ENCODE measurements around the gene PCDHGA5. TPM values are rescaled to one million over a fixed set of nuclear protein-coding genes. Genes with fewer than 3 reads are reported as not detected.
"Not testable (repeated sequence)": the region's sequence is repeated elsewhere in the genome, so short reads cannot be mapped to it uniquely, and the experiment has no call there.

Gene PCDHGA5
- total RNA-seq: 0.19 and 0.51 TPM in 2 replicates

DNA sequence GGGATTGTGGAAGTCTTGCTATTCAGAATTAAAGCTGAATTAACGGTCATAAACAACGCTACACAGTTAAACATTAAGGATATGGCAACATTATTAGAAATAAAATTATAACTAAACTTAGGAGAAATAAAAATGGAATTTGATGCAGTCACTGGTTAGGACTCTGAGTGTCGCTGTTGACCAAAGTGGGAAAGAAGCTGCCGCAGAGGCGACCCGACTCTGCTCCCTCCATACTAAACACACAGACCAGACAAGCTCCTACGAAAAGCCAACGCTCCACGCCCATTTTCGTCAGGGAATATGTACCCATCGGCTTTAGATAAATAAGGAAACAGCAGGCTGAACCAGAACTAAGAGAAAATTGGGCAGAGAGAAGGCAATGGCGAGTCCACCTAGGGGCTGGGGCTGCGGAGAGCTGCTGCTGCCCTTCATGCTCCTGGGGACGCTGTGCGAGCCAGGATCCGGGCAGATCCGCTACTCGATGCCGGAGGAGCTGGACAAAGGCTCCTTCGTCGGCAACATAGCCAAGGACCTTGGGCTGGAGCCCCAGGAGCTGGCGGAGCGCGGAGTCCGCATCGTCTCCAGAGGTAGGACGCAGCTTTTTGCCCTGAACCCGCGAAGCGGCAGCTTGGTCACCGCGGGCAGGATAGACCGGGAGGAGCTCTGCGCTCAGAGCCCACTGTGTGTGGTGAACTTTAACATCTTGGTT, at the start of gene PCDHGA5:
Gene PCDHGA5, plus strand, starts transcription at position 211 of the 709 bp plus-strand sequence. Its CDS starts 169 bp downstream, at position 380.
- peaks cover 28% of the 10 kb centered on the region for H3K27me3 Mint-ChIP-seq

DNA sequence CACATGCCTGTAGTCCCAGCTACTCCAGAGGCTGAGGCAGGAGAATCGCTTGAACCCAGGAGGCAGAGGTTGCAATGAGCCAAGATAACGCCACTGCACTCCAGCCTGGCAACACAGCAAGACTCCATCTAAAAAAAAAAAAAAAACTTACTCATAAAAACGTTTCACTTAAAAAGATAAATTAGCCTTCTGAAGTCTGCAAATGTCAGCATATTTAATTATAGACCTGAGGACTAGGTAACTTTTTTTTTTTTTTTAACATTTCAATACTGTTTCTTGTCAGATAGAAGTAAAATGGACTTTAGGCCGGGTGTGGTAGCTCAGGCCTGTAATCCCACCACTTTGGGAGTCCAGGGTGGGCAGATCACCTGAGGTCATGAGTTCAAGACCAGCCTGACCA, 47.0 kb upstream of the PCDHGA5 start:
- Mint-ChIP-seq H3K9me3 (peaks cover 55% of the 10 kb centered on the region), H3K4me1 (peaks cover 14% of the 10 kb centered on the region), H3K36me3 (ENCODE audit: low read depth) (peaks cover 79% of the 10 kb centered on the region)
- H3K27me3 Mint-ChIP-seq; H3K27ac Mint-ChIP-seq; H3K4me3 Mint-ChIP-seq; intact Hi-C loops (cut with micrococcal nuclease); DNase-seq: not testable (repeated sequence)

More for the DNA sequence above, at the start of gene PCDHGA5:
- intact Hi-C loops (cut with micrococcal nuclease): loop anchor here (5.0 kb wide), 1 partner anchor 48 kb away; the partner anchor contains the start of gene PCDHGA10
- Mint-ChIP-seq H3K4me1 (no peaks in the 10 kb centered on the region), H3K4me3 (no peak within 1 kb of the TSS), H3K9me3 (peaks cover 24% of the 10 kb centered on the region), H3K27ac (no peak within 1 kb of the TSS), H3K36me3 (ENCODE audit: low read depth) (peaks cover 13% of the 10 kb centered on the region)
- peak; percentile 45 for DNase-seq

DNA sequence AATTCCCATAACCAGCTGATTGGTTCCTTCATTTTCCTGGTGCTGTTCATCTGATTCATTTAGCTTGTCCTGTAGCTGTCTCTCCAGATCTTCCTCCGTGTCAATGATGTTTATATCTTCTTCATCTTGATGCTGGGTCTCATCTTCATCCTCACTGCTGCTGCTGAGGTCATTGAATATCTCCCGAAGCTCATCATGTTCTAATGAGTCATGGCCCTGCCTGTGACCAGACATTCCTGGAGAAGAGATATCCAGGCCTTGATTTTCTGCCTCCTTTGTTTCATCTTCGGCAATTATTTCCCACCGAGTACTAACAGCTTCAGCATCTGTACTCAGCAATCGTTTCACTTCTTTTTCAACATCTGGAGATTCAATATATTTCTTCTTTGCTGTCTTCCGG, 44.8 kb upstream of the PCDHGA5 start:
- H3K27ac Mint-ChIP-seq: peak overlapping the region; percentile 48

DNA sequence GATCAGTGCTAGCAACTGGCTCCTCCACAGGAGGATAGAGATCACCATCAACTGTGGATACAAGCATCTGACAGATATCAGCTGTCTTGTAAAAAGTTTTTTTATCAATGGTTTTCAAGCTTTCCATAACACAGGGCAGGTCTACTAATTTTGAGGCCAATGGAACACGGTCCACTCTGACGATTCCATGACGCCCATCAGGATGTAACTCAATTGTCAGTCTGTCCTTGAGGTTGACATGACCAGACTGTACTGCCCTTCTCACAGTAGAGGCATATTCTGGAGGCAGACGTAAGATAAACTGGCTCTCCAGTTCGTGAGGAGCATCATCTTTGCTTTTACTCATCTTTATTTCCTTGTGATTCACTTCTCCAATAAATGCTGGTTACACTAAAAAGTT, 44.3 kb upstream of the PCDHGA5 start:
- intact Hi-C loops (cut with micrococcal nuclease): loop anchor here (1.0 to 10.0 kb wide), 4 partner anchors 193 to 1035 kb away; partner anchors contain the start of genes HDAC3 and RELL2
- peaks cover 42% of the 10 kb centered on the region for H3K9me3 Mint-ChIP-seq
- DNase-seq: no peak

More for the DNA sequence above, 44.8 kb upstream of the PCDHGA5 start:
- H3K27me3 Mint-ChIP-seq: peaks cover 2% of the 10 kb centered on the region
- intact Hi-C loops (cut with micrococcal nuclease): no loop called here
- peaks cover 69% of the 10 kb centered on the region for H3K36me3 Mint-ChIP-seq (ENCODE audit: low read depth)
- peaks cover 44% of the 10 kb centered on the region for H3K9me3 Mint-ChIP-seq
- peaks cover 13% of the 10 kb centered on the region for H3K4me1 Mint-ChIP-seq
- no peak for DNase-seq
- H3K4me3 Mint-ChIP-seq: peak overlapping the region; percentile 92

DNA sequence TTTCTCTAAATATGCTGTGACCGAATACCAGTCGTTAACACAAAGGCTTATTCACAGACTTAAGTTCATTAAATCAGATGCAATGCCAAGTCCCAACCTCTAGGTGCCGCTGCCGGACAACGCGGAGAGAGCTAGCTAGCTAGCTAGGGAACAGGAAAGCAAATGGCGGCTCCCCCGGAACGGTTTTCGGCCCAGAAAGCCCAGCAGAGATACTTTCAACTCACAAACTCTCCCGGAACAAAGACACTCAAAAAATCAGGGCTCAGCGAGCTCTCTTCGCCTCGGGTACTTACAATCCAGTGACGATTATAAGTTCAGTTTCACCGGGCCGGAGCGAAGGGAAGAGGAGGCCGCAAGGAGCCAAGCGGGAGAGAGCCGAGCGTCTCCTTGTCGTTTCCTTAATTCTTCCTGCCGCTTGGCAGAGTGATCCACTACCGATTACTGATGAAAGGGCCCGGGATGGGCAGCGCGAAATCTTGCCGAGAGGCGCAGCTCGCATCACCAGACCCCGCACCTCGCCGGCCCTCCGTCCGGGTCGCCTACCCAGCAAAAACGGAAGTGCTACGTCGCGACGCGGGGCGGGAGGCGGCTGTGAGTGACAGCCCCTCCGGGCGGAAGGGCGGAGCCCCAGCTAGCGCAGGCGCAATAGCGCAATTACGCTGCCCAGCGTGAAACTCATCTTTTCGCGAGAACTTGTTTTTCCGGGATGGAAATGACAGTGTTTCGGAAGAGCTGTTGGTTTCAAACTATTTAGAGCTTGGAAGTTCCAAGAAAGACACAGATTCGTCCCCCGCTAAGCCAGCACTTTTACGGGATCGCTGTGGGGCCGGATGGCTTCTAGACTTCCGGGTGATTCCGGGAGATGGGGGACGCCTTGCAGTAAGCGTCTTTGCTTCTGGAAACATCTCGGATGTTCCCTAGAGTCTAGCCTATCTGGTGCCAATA, 43.5 kb upstream of the PCDHGA5 start, which contains the start of gene TAF7:
Gene TAF7, minus strand, starts transcription at position 560 of the 945 bp plus-strand sequence. CDS start 740 bp downstream, outside the sequence.
- Mint-ChIP-seq H3K36me3 (ENCODE audit: low read depth) (peaks cover 58% of the 10 kb centered on the region), H3K4me3 (peak within 1 kb of the TSS; percentile 92), H3K9me3 (peaks cover 36% of the 10 kb centered on the region), H3K27ac (peak within 1 kb of the TSS; percentile 99), H3K27me3 (peaks cover 2% of the 10 kb centered on the region), H3K4me1 (peaks cover 12% of the 10 kb centered on the region)
- intact Hi-C loops (cut with micrococcal nuclease): loop anchor here (1.0 to 10.0 kb wide), 4 partner anchors 192 to 1034 kb away; partner anchors contain the start of genes HDAC3 and RELL2
- DNase-seq: peak; percentile 98

More for the DNA sequence above, 44.3 kb upstream of the PCDHGA5 start:
- H3K36me3 Mint-ChIP-seq (ENCODE audit: low read depth): peaks cover 66% of the 10 kb centered on the region
- peaks cover 12% of the 10 kb centered on the region for H3K4me1 Mint-ChIP-seq
- peak overlapping the region; percentile 92 for H3K4me3 Mint-ChIP-seq
- peaks cover 2% of the 10 kb centered on the region for H3K27me3 Mint-ChIP-seq
- peak overlapping the region; percentile 99 for H3K27ac Mint-ChIP-seq

DNA sequence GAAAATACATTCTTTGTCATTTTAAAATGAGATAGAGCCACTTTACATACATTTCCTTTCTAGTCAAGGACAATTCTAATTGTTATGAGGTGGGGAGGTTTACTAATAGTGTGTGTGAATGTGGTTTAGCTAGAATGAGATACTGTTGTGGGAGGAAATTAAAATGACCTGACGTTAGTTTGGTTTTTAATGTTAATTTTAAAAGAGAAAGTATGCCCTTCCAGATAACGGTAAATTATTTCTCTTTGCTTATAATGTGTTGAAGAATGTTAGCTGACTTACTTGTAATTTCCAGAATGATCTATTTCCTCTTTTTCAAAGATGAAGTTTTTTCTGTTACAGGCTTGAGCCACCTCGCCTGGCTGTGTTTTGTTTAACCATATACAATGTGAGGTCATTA, 41.7 kb upstream of the PCDHGA5 start:
- Mint-ChIP-seq H3K36me3 (ENCODE audit: low read depth) (peaks cover 43% of the 10 kb centered on the region), H3K27ac (no peak overlapping the region), H3K9me3 (peaks cover 38% of the 10 kb centered on the region), H3K4me3 (no peak overlapping the region), H3K27me3 (peaks cover 5% of the 10 kb centered on the region), H3K4me1 (peaks cover 20% of the 10 kb centered on the region)
- no peak for DNase-seq
- intact Hi-C loops (cut with micrococcal nuclease): loop anchor here (10.0 kb wide), 2 partner anchors 313 to 1033 kb away; partner anchors contain the start of genes HDAC3 and RELL2

DNA sequence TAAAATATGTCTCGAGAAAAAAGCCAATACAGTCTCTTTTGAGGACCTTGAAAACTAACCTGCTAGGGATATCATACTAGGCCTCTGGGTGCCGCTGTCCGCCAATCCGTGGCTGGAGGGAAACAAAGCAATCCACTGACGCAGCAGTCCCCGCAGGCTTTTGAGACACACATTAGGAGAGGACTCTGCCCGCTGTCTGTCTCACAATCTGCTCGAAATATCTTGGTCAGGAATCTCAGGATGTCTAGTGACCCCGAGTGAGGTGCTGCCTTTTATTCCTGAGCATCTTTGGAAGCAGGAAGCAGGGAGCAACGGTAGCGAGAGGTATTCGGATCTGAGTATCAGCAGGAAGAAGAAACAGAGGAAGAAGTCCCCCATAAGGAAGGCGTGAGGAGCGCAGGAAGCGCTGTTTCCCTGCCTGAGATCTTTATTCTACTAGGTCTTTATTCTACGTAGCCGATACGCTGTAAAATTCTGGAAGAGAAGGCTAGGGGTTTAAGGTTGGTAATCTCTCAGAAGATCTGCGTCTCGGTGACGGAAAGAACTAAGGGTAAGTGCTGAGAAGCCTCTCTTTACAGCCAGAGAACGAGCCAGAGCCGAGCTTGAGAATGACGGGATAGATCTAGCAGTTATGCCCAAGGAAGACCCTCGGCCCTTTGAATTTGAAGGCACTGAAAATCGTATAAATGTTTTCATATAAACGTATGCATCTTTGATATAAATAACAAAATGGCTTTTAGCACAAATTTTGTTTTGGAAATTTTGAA, 37.7 kb upstream of the PCDHGA5 start:
- intact Hi-C loops (cut with micrococcal nuclease): loop anchor here (1.0 to 10.0 kb wide), 3 partner anchors 188 to 1029 kb away; partner anchors contain the start of genes HDAC3 and RELL2
- H3K27ac Mint-ChIP-seq: peak overlapping the region; percentile 90

DNA sequence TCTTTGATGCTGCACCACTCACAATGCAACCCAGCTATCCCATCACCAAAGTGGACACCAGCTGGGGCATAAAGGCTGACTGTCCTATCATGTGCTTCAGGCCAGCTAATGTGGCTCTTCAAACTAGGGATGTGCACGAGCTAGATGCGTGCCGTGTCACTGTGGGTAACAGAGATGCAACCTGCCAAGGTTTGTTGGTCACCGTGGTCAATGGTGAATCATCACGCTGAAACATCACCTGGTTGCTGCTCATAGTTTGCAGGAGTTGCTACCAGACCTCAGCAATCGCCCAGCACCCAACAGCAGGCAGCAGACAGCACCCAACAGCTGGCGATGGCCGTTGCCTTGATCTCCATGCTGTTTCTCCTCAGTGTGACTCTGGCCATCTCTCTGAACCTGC, 35.7 kb upstream of the PCDHGA5 start:
- H3K27me3 Mint-ChIP-seq: peaks cover 24% of the 10 kb centered on the region
- intact Hi-C loops (cut with micrococcal nuclease): loop anchor here (10.0 kb wide), 2 partner anchors 307 to 1027 kb away; partner anchors contain the start of genes HDAC3 and RELL2
- peaks cover 21% of the 10 kb centered on the region for H3K9me3 Mint-ChIP-seq
- peaks cover 8% of the 10 kb centered on the region for H3K4me1 Mint-ChIP-seq
- peaks cover 3% of the 10 kb centered on the region for H3K36me3 Mint-ChIP-seq (ENCODE audit: low read depth)
- H3K4me3 Mint-ChIP-seq: no peak overlapping the region
- H3K27ac Mint-ChIP-seq: no peak overlapping the region
- peak; percentile 53 for DNase-seq

More for the DNA sequence above, 37.7 kb upstream of the PCDHGA5 start:
- Mint-ChIP-seq H3K9me3 (peaks cover 13% of the 10 kb centered on the region), H3K27me3 (peaks cover 12% of the 10 kb centered on the region), H3K4me3 (peak overlapping the region; percentile 92), H3K36me3 (ENCODE audit: low read depth) (peaks cover 9% of the 10 kb centered on the region), H3K4me1 (peaks cover 8% of the 10 kb centered on the region)
- peak; percentile 90 for DNase-seq

DNA sequence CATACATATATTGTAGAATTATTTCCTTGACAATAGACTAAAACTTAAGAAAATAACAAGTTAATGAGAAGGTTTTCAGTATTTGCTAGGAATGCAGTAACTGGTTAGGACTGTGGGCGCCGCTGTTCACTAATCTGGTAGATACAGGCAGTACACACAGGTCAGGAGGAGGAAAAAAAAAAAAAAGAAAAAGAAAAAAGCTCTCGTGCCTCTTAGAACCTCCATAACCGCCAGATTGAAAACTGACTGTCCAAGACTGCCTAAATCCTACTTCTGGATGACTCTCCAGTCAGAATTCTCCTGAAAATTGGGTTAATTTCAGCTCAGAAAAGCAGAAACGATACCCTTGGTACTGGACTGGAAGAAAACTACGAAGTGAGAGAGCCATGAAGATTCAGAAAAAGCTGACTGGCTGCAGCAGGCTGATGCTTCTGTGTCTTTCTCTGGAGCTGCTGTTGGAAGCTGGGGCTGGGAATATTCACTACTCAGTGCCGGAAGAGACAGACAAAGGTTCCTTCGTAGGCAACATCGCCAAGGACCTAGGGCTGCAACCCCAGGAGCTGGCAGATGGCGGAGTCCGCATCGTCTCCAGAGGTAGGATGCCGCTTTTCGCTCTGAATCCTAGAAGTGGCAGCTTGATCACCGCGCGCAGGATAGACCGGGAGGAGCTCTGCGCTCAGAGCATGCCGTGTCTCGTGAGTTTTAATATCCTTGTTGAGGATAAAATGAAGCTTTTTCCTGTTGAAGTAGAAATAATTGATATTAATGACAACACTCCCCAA, 33.5 kb upstream of the PCDHGA5 start, which contains the start of gene PCDHGA1:
Gene PCDHGA1, plus strand, starts transcription at position 216 of the 782 bp plus-strand sequence.
- peaks cover 8% of the 10 kb centered on the region for H3K4me1 Mint-ChIP-seq
- H3K4me3 Mint-ChIP-seq: peak within 1 kb of the TSS; percentile 56
- intact Hi-C loops (cut with micrococcal nuclease): loop anchor here (10.0 kb wide), 1 partner anchor 86 kb away; the partner anchor contains the start of gene PCDHB15
- peaks cover 22% of the 10 kb centered on the region for H3K9me3 Mint-ChIP-seq
- DNase-seq: peak; percentile 73
- H3K27ac Mint-ChIP-seq: no peak within 1 kb of the TSS
- peaks cover 3% of the 10 kb centered on the region for H3K36me3 Mint-ChIP-seq (ENCODE audit: low read depth)
- peaks cover 35% of the 10 kb centered on the region for H3K27me3 Mint-ChIP-seq

DNA sequence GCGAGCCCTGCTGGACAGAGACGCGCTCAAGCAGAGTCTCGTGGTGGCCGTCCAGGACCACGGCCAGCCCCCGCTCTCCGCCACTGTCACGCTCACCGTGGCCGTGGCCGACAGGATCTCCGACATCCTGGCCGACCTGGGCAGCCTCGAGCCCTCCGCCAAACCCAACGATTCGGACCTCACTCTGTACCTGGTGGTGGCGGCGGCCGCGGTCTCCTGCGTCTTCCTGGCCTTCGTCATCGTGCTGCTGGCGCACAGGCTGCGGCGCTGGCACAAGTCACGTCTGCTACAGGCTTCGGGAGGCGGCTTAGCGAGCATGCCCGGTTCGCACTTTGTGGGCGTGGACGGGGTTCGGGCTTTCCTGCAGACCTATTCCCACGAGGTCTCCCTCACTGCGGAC, 31.4 kb upstream of the PCDHGA5 start:
- Mint-ChIP-seq H3K9me3 (peaks cover 21% of the 10 kb centered on the region), H3K27me3 (peaks cover 44% of the 10 kb centered on the region)
- not testable (repeated sequence) for H3K36me3 Mint-ChIP-seq (ENCODE audit: low read depth); H3K4me3 Mint-ChIP-seq; H3K4me1 Mint-ChIP-seq; H3K27ac Mint-ChIP-seq
- intact Hi-C loops (cut with micrococcal nuclease): loop anchor here (10.0 kb wide), 1 partner anchor 88 kb away; the partner anchor contains the start of gene PCDHB15
- peak; percentile 39 for DNase-seq

DNA sequence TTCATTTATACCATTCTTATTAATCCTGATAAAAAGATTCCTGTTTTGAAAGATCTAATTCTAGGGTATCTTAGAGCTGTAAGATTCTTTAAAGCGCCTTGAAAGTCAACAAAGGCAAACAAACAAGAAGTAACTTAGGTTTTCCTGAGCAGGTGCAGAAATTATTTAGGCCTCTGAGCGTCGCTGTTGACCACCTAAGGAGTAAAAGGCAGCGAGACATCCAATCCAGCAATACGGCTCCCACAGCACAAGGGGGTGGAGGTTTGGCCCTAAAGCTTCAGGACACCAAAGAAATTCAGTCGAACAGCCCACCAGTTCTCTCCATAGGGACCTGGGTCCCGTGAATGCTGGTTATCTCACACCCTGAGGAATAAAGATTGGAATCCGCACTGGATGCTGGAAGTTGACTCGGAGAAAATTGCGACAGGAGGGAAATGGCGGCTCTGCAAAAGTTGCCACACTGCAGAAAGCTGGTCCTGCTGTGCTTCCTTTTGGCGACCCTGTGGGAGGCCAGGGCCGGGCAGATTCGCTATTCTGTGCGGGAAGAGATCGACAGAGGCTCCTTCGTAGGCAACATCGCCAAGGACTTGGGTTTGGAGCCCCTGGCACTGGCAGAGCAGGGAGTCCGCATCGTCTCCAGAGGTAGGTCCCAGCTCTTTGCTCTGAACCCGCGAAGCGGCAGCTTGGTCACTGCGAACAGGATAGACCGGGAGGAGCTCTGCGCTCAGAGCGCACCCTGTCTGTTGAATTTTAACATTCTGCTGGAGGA, 25.2 kb upstream of the PCDHGA5 start, which contains the start of gene PCDHGA2:
Gene PCDHGA2, plus strand, starts transcription at position 223 of the 769 bp plus-strand sequence.
- Mint-ChIP-seq H3K27ac (no peak within 1 kb of the TSS), H3K9me3 (peaks cover 37% of the 10 kb centered on the region), H3K4me3 (peak within 1 kb of the TSS; percentile 80), H3K27me3 (peaks cover 42% of the 10 kb centered on the region), H3K4me1 (no peaks in the 10 kb centered on the region), H3K36me3 (ENCODE audit: low read depth) (peaks cover 3% of the 10 kb centered on the region)
- DNase-seq: peak; percentile 68
- intact Hi-C loops (cut with micrococcal nuclease): loop anchor here (5.0 to 10.0 kb wide), 2 partner anchors 74 to 94 kb away; partner anchors contain the start of genes PCDHB15 and PCDHGA10
